ENCODE data around the gene RNF26. TPM values are rescaled to one million over a fixed set of nuclear protein-coding genes. Genes with fewer than 3 reads are reported as not detected.
A peak's percentile ranks its signal among the peaks of the same experiment; 100 is the strongest.

The RNF26 gene
- total and polyA plus RNA-seq, 2 experiments from 2014 or later, result 15.8 to 46.9 TPM

DNA sequence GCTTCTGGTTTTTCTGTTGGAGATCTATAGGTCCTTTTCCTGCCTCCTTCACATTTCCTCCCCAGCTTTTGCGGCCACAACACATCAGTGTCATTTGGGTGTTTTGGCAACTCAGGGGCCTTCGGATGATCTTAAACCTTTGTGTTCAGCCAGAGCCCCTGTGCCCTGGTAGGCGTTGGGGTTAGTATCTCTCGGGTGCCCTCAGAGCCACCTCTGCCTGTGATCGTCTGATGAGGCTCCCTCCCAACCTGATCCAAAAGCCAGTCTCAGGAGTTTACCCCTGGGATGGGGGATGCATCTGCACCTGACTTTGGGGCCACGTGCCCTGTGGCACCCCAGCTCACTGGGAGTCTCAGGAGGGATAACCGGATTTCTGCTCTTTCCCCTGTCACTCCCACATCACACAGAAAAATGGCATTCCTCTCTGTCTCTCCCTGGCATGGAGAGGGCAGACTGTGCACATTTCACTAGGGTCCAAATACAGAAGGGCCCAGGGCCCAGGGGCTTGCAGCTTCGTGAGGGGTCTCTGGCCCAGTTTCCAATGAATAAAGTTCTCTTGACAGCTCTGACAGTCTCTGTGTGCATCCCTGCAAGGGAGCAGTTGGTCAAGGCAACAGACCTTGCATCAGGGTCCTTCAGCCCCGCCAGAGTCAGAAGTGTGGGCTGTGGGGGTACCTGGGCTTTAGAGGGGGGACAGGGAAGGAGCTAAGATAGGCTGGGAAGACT lies 2.6 kb downstream of the RNF26 start:
- no peak overlapping the region for H2AFZ ChIP-seq
- no peak for DNase-seq (ENCODE audit: low spot score)
- H3K4me3 ChIP-seq, result no peak overlapping the region
- H3K27me3 ChIP-seq, result peaks cover 16% of the 10 kb centered on the region
- no peaks in the 10 kb centered on the region for H3K9me2 ChIP-seq (replicated peaks; ENCODE audit: insufficient read depth)
- H3K79me2 ChIP-seq, result peaks cover 20% of the 10 kb centered on the region
- H3K36me3 ChIP-seq (replicated peaks; ENCODE audit: insufficient read depth, low read depth), result no peaks in the 10 kb centered on the region
- 92% methylated on average over 9 of the region's 9 CpGs for WGBS (ENCODE audit: low lambda C conversion rate, missing lambda C conversion rate)
- H3K9me3 ChIP-seq (ENCODE audit: low read depth), result no peaks in the 10 kb centered on the region
- peak overlapping the region; percentile 81 for H3K27ac ChIP-seq
- H3K4me2 ChIP-seq, result peak overlapping the region; percentile 96
- H3K4me1 ChIP-seq (ENCODE audit: insufficient read depth), result peaks cover 27% of the 10 kb centered on the region
- TF ChIP-seq EZH2 (IDR thresholded peaks at IDR 0.05; ENCODE audit: borderline replicate concordance) (no peak), EZH2phosphoT487 (IDR thresholded peaks at IDR 0.05; ENCODE audit: low read depth, severe bottlenecking, unreplicated experiment) (no peak)
- TF ChIP-seq, protein P1, sequence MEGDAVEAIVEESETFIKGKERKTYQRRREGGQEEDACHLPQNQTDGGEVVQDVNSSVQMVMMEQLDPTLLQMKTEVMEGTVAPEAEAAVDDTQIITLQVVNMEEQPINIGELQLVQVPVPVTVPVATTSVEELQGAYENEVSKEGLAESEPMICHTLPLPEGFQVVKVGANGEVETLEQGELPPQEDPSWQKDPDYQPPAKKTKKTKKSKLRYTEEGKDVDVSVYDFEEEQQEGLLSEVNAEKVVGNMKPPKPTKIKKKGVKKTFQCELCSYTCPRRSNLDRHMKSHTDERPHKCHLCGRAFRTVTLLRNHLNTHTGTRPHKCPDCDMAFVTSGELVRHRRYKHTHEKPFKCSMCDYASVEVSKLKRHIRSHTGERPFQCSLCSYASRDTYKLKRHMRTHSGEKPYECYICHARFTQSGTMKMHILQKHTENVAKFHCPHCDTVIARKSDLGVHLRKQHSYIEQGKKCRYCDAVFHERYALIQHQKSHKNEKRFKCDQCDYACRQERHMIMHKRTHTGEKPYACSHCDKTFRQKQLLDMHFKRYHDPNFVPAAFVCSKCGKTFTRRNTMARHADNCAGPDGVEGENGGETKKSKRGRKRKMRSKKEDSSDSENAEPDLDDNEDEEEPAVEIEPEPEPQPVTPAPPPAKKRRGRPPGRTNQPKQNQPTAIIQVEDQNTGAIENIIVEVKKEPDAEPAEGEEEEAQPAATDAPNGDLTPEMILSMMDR (IDR thresholded peaks at IDR 0.05; ENCODE audit: poor library complexity), result no peak
- no peaks in the 10 kb centered on the region for H4K20me1 ChIP-seq (ENCODE audit: insufficient read depth, poor library complexity, severe bottlenecking)

- WGBS (ENCODE audit: low lambda C conversion rate, missing lambda C conversion rate), result 38% methylated on average over 8 of the region's 9 CpGs
- H3K4me3 ChIP-seq, result no peak overlapping the region
- DNase-seq (ENCODE audit: low spot score), result peak; percentile 85
Measured at GRCh38 chr11:119337581-119338317, 3.4 kb downstream of the RNF26 start.

DNA sequence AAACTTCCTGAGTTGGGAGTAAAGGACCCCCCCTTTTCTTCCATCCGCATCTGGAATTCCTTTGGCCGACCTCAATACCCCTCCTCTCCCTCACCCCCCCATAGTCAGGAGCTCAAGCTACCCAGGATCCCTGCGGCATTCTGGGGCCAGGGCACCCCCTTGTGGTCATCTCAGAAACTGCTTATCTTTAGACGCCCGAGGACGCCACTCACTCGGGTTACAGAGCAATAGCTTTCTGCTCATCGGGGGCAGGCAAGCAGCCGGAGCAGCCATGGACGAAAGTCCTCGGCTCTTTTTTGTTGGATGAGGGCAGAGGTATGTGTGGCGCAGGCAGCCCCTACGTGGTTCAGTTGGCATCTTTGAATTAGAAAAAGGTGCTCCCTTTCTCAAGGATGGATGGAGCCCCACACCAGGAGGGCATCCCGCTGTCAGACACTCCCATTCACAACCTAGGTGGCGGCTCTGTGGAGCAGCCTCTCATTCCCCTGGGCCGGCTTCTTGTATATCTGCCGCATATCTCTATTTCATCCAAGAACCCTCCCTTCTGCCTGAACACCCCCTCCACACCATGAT lies 4.1 kb downstream of the RNF26 start:
- H3K4me1 ChIP-seq (ENCODE audit: insufficient read depth), result peaks cover 27% of the 10 kb centered on the region
- peaks cover 20% of the 10 kb centered on the region for H3K79me2 ChIP-seq
- H4K20me1 ChIP-seq (ENCODE audit: insufficient read depth, poor library complexity, severe bottlenecking), result no peaks in the 10 kb centered on the region
- 12% methylated on average over 17 of the region's 17 CpGs for WGBS (ENCODE audit: low lambda C conversion rate, missing lambda C conversion rate)
- peaks cover 25% of the 10 kb centered on the region for H3K27me3 ChIP-seq
- no peak overlapping the region for H3K4me3 ChIP-seq
- H3K9me3 ChIP-seq (ENCODE audit: low read depth), result no peaks in the 10 kb centered on the region
- peak overlapping the region; percentile 81 for H3K27ac ChIP-seq
- no peaks in the 10 kb centered on the region for H3K36me3 ChIP-seq (replicated peaks; ENCODE audit: insufficient read depth, low read depth)
- no peak for TF ChIP-seq EZH2phosphoT487 (IDR thresholded peaks at IDR 0.05; ENCODE audit: low read depth, severe bottlenecking, unreplicated experiment)
- TF ChIP-seq, protein P1 (IDR thresholded peaks at IDR 0.05; ENCODE audit: poor library complexity), result peak; percentile 83
- peak; percentile 91 for DNase-seq (ENCODE audit: low spot score)
- H3K9me2 ChIP-seq (replicated peaks; ENCODE audit: insufficient read depth), result no peaks in the 10 kb centered on the region
- no peak overlapping the region for H2AFZ ChIP-seq
- peak overlapping the region; percentile 96 for H3K4me2 ChIP-seq

More at GRCh38 chr11:119337581-119338317, 3.4 kb downstream of the RNF26 start:
- Histone ChIP-seq H4K20me1 (ENCODE audit: insufficient read depth, poor library complexity, severe bottlenecking) (no peaks in the 10 kb centered on the region), H3K36me3 (replicated peaks; ENCODE audit: insufficient read depth, low read depth) (no peaks in the 10 kb centered on the region), H3K4me2 (peak overlapping the region; percentile 96), H3K9me3 (ENCODE audit: low read depth) (no peaks in the 10 kb centered on the region), H3K27me3 (peaks cover 18% of the 10 kb centered on the region), H3K79me2 (peaks cover 20% of the 10 kb centered on the region), H3K27ac (peak overlapping the region; percentile 81), H2AFZ (no peak overlapping the region), H3K9me2 (replicated peaks; ENCODE audit: insufficient read depth) (no peaks in the 10 kb centered on the region), H3K4me1 (ENCODE audit: insufficient read depth) (peaks cover 27% of the 10 kb centered on the region)
- TF ChIP-seq, protein P1 (IDR thresholded peaks at IDR 0.05; ENCODE audit: poor library complexity), result no peak
- TF ChIP-seq EZH2phosphoT487 (IDR thresholded peaks at IDR 0.05; ENCODE audit: low read depth, severe bottlenecking, unreplicated experiment), result no peak

Data from hepatocyte (in vitro differentiated cells).